GM23338 (cell line): ENCODE results near the gene CAMSAP2. TPM values are rescaled to one million over a fixed set of nuclear protein-coding genes. Genes with fewer than 3 reads are reported as not detected.

Experiments used
- EZH2 ChIP-seq: fragments of 200-600 bp; sonication (generic); IDR thresholded peaks from one replicate; pipeline ENCODE4 v1.8.0; 2017; ENCODE audit warnings: antibody characterized with exemption, mild to moderate bottlenecking, low read depth; ENCODE audit not compliant: unreplicated experiment
- EZH2phosphoT487 ChIP-seq: fragments of 200-600 bp; sonication (generic); IDR thresholded peaks from one replicate; pipeline ENCODE4 v1.8.1; 2018; ENCODE audit warnings: antibody characterized with exemption; ENCODE audit not compliant: unreplicated experiment
- JUNB ChIP-seq: IDR thresholded peaks from one replicate; pipeline ENCODE4 v1.6.1; 2016; ENCODE audit warnings: antibody characterized with exemption; ENCODE audit not compliant: unreplicated experiment
- POLR2AphosphoS5 ChIP-seq: IDR thresholded peaks from 2 replicates; pipeline ENCODE4 v1.6.1; 2016; ENCODE audit warnings: antibody characterized with exemption, low read depth
- REST ChIP-seq: IDR thresholded peaks from one replicate; pipeline ENCODE4 v1.6.1; 2018; ENCODE audit warnings: antibody characterized with exemption; ENCODE audit not compliant: unreplicated experiment
- STAT1 ChIP-seq: IDR thresholded peaks from one replicate; pipeline ENCODE4 v1.6.1; 2016; ENCODE audit warnings: antibody characterized with exemption; ENCODE audit not compliant: unreplicated experiment
- ZNF462 ChIP-seq: fragments of 250-450 bp; sonication (Bioruptor Pico); IDR thresholded peaks from 2 replicates; pipeline ENCODE4 v1.5.0; 2020; ENCODE audit warnings: mild to moderate bottlenecking, moderate library complexity
- polyA plus RNA-seq: library from polyadenylated mRNA; unstranded; fragments of >200 nt; fragmentation: Nextera tagmentation; extraction: Ambion mirVana; gene quantifications from 2 replicates; pipeline ENCODE4 v1.2.1, GENCODE V29; 2016
- total RNA-seq: library from RNA; depleted of rRNA; stranded (reverse); fragments of >200 nt; shearing (Covaris generic); gene quantifications from 2 replicates; pipeline ENCODE4 v1.2.3, GENCODE V29; 2014

Gene CAMSAP2
- total and polyA plus RNA-seq, 2 experiments from 2014 or later, result 9.1 to 21.3 TPM

GRCh38 chr1:200838676-200839445 is 100.2 kb downstream of the CAMSAP2 start (continued):
- TF ChIP-seq ZNF462, result no peak
- TF ChIP-seq EZH2, result no peak
- no peak for TF ChIP-seq REST
- no peak for TF ChIP-seq POLR2AphosphoS5
- no peak for TF ChIP-seq STAT1
- TF ChIP-seq JUNB, result no peak
- TF ChIP-seq EZH2phosphoT487, result no peak
